ENCODE results near the gene IFNA4.

DNA sequence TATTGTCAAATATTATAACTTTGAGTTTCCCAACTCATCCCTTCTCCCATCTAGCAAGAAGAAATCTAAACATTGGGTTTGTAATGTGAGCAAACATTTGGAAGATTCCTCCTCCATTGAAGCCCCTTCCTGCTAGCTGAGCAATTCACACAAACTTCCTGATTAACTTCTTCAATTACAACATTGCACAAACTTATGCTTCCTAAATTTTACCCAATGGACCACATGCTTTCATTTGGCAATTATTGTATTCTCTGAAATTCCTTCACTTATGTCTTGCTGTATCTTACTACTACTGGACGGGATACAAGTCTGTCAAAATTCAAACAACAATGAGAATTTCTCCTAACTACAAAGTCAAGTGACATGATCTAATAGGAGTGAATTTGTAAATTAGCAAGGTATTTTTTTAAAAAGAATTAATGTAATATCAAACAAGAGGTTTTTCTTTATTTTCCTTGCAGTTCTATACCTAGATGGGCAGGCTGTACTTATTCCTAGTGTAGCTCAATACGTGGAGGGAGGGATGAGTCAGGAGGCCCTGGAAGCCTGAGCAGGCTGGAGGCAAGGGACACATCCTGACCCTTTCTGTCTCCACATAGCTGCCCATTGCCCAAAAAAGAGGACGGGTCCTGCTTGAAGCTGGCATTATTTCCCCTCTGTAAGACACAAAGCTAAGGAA is 33.9 kb downstream of the IFNA4 start:
- no peak for TF ChIP-seq POLR2AphosphoS5 (IDR thresholded peaks at IDR 0.05; ENCODE audit: low read depth, low read length)
- no peak for TF ChIP-seq TAF1 (IDR thresholded peaks at IDR 0.05; ENCODE audit: low read depth, low read length)
- TF ChIP-seq POLR2A (IDR thresholded peaks at IDR 0.05; ENCODE audit: low read depth, low read length) = no peak

All from GM12891 (cell line).